Thoracic aorta (tissue), 2 donors: ENCODE results near the gene HINT2. TPM values are rescaled to one million over a fixed set of nuclear protein-coding genes. Genes with fewer than 3 reads are reported as not detected.

ENCODE experiments used
- ATAC-seq: fragments of 150-250 bp; one replicate; pipeline ENCODE4 v1.8.0; 2017; ENCODE audit warnings: low read depth; ENCODE audit not compliant: insufficient number of reproducible peaks, low FRiP score
- DNase-seq: peaks from one replicate; pipeline ENCODE4 v3.0.0-alpha.2; 2020; ENCODE audit warnings: low spot score
- H3K27ac ChIP-seq, 2 donors: fragments of 200-600 bp; sonication (generic); 1 replicate in 1 of 2; 2 replicates in 1 of 2; pipeline ENCODE4 v1.5.1; 2016; ENCODE audit warnings: mild to moderate bottlenecking in 2 of 2, moderate library complexity in 2 of 2
- H3K27me3 ChIP-seq: fragments of 200-600 bp; sonication (generic); replicated peaks from 2 replicates; pipeline ENCODE4 v1.6.0; 2016; ENCODE audit warnings: mild to moderate bottlenecking; ENCODE audit not compliant: insufficient read depth
- H3K36me3 ChIP-seq: fragments of 200-600 bp; sonication (generic); one replicate; pipeline ENCODE4 v1.5.1; 2016
- H3K4me1 ChIP-seq, 2 donors: fragments of 200-600 bp; sonication (generic); 1 replicate in 1 of 2; 2 replicates in 1 of 2; pipeline versions ENCODE4 v1.5.1 to v1.6.0; 2016; ENCODE audit warnings: low read depth in 2 of 2, mild to moderate bottlenecking in 1 of 2; ENCODE audit not compliant: control insufficient read depth in 1 of 2
- H3K4me3 ChIP-seq: fragments of 200-600 bp; sonication (generic); 2 replicates; pipeline ENCODE4 v1.5.1; 2016; ENCODE audit warnings: mild to moderate bottlenecking
- H3K9me3 ChIP-seq: fragments of 200-600 bp; sonication (generic); 2 replicates; pipeline ENCODE4 v1.5.1; 2016
- total RNA-seq, 2 donors: library from RNA; depleted of rRNA; stranded (reverse); fragments of >200 nt; gene quantifications; one replicate each; pipeline versions ENCODE4 v1.1.0 to v1.2.3, GENCODE V29; 2016
- TF ChIP-seq, protein P1 (sequence below): fragments of 200-600 bp; sonication (generic); IDR thresholded peaks from one replicate; pipeline ENCODE4 v1.5.1; 2019; ENCODE audit warnings: antibody characterized with exemption

The HINT2 gene
- total RNA-seq, 2 donors from 2014 or later: 18.4 to 45.4 TPM

DNA sequence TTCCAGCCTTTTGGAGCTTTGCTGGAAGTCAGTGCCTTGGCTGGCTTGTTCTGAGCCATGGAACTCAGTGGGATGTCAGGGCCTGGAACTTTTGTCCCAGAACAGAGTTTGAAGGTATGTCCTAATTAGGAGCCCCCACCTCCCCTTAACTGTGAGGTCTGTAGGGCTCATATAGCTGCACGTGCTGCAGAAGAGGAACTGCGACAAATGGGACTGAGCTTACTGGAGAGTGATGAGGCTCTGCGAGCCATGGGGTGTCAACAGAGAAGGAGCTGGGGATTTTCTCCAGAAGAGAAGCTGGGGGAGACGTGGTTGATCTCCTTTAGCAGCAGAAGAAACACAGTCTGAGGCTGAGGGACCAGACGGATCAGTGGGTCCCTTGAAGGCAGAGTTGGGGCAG, 25.1 kb upstream of the HINT2 start:
- H3K36me3 ChIP-seq: no peaks in the 10 kb centered on the region
- H3K9me3 ChIP-seq: no peaks in the 10 kb centered on the region
- peaks cover 8 to 16% of the 10 kb centered on the region in 2 donors for H3K4me1 ChIP-seq
- DNase-seq (no peak), ATAC-seq (no peak)
- no peak overlapping the region for H3K4me3 ChIP-seq
- H3K27me3 ChIP-seq: no peaks in the 10 kb centered on the region
- H3K27ac ChIP-seq: no peak overlapping the region
- TF ChIP-seq, protein P1, sequence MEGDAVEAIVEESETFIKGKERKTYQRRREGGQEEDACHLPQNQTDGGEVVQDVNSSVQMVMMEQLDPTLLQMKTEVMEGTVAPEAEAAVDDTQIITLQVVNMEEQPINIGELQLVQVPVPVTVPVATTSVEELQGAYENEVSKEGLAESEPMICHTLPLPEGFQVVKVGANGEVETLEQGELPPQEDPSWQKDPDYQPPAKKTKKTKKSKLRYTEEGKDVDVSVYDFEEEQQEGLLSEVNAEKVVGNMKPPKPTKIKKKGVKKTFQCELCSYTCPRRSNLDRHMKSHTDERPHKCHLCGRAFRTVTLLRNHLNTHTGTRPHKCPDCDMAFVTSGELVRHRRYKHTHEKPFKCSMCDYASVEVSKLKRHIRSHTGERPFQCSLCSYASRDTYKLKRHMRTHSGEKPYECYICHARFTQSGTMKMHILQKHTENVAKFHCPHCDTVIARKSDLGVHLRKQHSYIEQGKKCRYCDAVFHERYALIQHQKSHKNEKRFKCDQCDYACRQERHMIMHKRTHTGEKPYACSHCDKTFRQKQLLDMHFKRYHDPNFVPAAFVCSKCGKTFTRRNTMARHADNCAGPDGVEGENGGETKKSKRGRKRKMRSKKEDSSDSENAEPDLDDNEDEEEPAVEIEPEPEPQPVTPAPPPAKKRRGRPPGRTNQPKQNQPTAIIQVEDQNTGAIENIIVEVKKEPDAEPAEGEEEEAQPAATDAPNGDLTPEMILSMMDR: no peak

DNA sequence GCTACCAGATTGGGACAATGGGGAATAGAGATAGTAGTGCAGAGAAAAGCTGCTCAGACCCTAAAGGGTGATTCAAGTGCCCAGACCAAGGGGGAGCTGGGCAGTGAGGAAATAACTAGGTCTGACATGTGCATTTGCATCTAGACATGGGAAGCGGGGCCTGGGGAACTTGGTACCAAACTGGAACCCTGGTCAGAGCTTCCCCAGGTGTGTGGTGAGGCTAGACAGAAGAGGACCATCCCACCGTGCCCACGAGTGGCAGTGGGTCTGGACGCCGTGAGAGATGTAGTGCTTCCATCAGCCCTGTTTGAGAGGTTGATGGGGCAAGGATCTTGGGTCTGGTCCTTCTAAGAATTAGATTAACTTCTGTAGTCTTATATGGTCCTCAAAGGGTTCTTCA, 21.8 kb upstream of the HINT2 start:
- H3K27me3 ChIP-seq: no peaks in the 10 kb centered on the region
- no peak overlapping the region for H3K4me3 ChIP-seq
- H3K36me3 ChIP-seq: no peaks in the 10 kb centered on the region
- no peaks in the 10 kb centered on the region for H3K9me3 ChIP-seq
- TF ChIP-seq, protein P1: no peak
- H3K27ac ChIP-seq: no peak overlapping the region
- no peak for DNase-seq
- peaks cover 4 to 29% of the 10 kb centered on the region in 2 donors for H3K4me1 ChIP-seq
- ATAC-seq: no peak

GRCh38 chr9:35835766-35836165, 20.9 kb upstream of the HINT2 start:
- peaks cover 4 to 36% of the 10 kb centered on the region in 2 donors for H3K4me1 ChIP-seq
- H3K4me3 ChIP-seq: no peak overlapping the region
- no peak overlapping the region for H3K27ac ChIP-seq
- H3K36me3 ChIP-seq: no peaks in the 10 kb centered on the region
- ATAC-seq (no peak), DNase-seq (no peak)
- TF ChIP-seq, protein P1: no peak
- no peaks in the 10 kb centered on the region for H3K27me3 ChIP-seq
- H3K9me3 ChIP-seq: no peaks in the 10 kb centered on the region

DNA sequence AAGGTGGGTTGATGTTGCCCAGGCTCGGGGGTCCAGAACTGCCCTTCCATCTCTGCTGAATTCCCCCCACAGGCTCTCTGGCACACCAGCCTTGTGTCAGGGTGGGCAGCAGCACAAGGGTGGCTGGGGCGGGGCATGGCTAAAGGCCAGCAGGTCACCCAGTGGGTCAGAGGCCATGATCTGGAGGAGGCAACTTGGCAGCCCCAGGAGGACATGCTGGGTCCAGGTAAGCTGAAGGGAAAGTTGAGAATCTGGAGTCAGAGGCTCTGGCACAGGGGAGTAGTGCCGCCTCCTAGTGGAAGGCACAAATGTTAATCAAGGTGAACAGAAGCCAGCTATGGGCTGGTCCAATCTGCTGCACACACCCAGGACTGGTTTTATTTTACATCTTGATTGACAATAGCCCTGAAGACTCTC, 20.4 kb upstream of the HINT2 start:
- no peak for DNase-seq
- TF ChIP-seq, protein P1: no peak
- Histone ChIP-seq H3K4me3 (no peak overlapping the region), H3K36me3 (no peaks in the 10 kb centered on the region), H3K27ac (no peak overlapping the region), H3K9me3 (no peaks in the 10 kb centered on the region), H3K4me1 (peaks cover 10 to 41% of the 10 kb centered on the region in 2 donors), H3K27me3 (no peaks in the 10 kb centered on the region)
- no peak for ATAC-seq

DNA sequence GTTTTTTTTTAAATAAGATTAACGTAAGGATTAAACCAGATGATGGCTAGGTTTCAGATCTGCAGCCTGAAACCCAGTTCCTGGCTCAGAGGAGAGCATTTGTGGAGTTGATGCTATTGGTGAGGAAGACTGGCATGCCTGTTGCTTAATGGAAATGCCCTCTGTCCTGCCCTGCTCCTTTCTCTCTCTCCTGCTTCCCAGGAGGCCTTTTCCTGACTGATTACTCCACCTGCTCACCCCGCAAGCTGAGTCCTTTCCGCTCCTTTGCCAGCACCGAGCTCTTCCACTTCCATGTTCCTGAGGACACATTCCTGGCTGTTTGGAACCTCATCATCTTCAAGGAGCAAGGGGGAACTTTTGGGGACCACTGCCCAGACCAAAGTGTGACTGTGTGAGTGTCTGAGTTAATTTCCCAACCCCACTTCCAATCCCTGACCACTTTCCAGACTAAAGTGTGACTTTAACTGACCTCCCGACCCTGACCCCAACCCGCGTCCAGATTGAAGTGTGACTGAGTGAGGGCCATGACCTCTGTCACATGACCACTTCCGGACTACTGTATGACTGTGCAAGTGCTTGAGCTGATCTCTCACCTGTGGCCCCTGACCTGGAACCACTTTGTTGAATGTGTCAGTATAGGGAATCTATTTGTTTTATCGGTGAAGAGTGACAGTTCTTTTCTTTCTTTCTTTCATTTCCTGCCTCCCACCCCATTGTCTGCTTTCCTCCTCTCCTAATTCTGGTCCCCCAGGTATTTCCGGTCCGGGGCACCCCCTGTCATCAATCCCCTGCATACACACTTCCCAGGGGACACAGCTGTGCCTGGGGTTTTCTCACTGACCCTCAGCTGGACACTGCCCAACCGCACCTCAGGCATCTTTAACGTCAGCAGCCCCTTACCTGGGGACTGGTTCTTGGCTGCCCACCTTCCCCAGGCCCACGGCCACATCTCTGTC, 19.7 kb upstream of the HINT2 start:
- TF ChIP-seq, protein P1: no peak
- Histone ChIP-seq H3K27ac (no peak overlapping the region), H3K4me3 (no peak overlapping the region), H3K27me3 (no peaks in the 10 kb centered on the region), H3K4me1 (peaks cover 15 to 48% of the 10 kb centered on the region in 2 donors), H3K9me3 (no peaks in the 10 kb centered on the region), H3K36me3 (no peaks in the 10 kb centered on the region)
- ATAC-seq (no peak), DNase-seq (no peak)
